Skeletal muscle tissue (tissue), 4 donors: Measurements from ENCODE around the gene SIK3. TPM values are rescaled to one million over a fixed set of nuclear protein-coding genes. Genes with fewer than 3 reads are reported as not detected.

Source experiments
- H3K27ac ChIP-seq: one replicate; pipeline ENCODE4 v1.7.0; 2013; ENCODE audit warnings: mild to moderate bottlenecking, low read depth, low read length, inconsistent platforms
- H3K27me3 ChIP-seq, 3 donors: one replicate each; pipeline ENCODE4 v1.7.0; 2013; ENCODE audit warnings: low read length in 3 of 3; ENCODE audit not compliant: control insufficient read depth in 3 of 3, insufficient read depth in 3 of 3
- H3K36me3 ChIP-seq, 3 donors: one replicate each; pipeline ENCODE4 v1.7.0; 2013; ENCODE audit warnings: low read length in 3 of 3; ENCODE audit not compliant: control insufficient read depth in 3 of 3, insufficient read depth in 3 of 3
- H3K4me1 ChIP-seq, 3 donors: one replicate each; pipeline ENCODE4 v1.7.0; 2013; ENCODE audit warnings: low read length in 3 of 3, mild to moderate bottlenecking in 3 of 3; ENCODE audit not compliant: control insufficient read depth in 3 of 3, insufficient read depth in 3 of 3
- H3K4me3 ChIP-seq, 3 donors: one replicate each; pipeline ENCODE4 v1.7.0; 2013; ENCODE audit warnings: low read length in 3 of 3
- H3K9ac ChIP-seq, 3 donors: one replicate each; pipeline ENCODE4 v1.7.0; 2013; ENCODE audit warnings: low read length in 3 of 3, mild to moderate bottlenecking in 3 of 3, moderate library complexity in 2 of 3, low read depth in 1 of 3
- H3K9me3 ChIP-seq, 3 donors: one replicate each; pipeline ENCODE4 v1.7.0; 2013; ENCODE audit warnings: low read length in 3 of 3; ENCODE audit not compliant: control insufficient read depth in 3 of 3
- total RNA-seq: library from RNA; depleted of rRNA; stranded (reverse); fragments of >200 nt; gene quantifications from one replicate; pipeline ENCODE4 v1.2.3, GENCODE V29; 2014
- donor health status: Osteomylitis.

Gene SIK3
- total RNA-seq, 1 donor from 2014 or later, result 21.4 TPM

GRCh38 chr11:116822575-116822974, 275.7 kb downstream of the SIK3 start:
- peaks cover 4 to 24% (median 9%) of the 10 kb centered on the region in 3 donors for H3K4me1 ChIP-seq
- H3K9me3 ChIP-seq, result no peaks in the 10 kb centered on the region
- H3K36me3 ChIP-seq, result no peaks in the 10 kb centered on the region
- peak overlapping the region in 2 of 3 donors; percentile 9 to 33 for H3K9ac ChIP-seq
- H3K27me3 ChIP-seq, result no peaks in the 10 kb centered on the region
- H3K4me3 ChIP-seq, result no peak overlapping the region
- peak overlapping the region; percentile 52 for H3K27ac ChIP-seq

- H3K9me3 ChIP-seq, result no peaks in the 10 kb centered on the region
Measured at GRCh38 chr11:116821050-116821918, 276.9 kb downstream of the SIK3 start.

GRCh38 chr11:116819049-116819448, 279.2 kb downstream of the SIK3 start:
- Histone ChIP-seq H3K4me3 (no peak overlapping the region), H3K9ac (no peak overlapping the region), H3K36me3 (no peaks in the 10 kb centered on the region), H3K4me1 (peaks cover 4 to 30% (median 16%) of the 10 kb centered on the region in 3 donors), H3K9me3 (no peaks in the 10 kb centered on the region), H3K27ac (no peak overlapping the region), H3K27me3 (no peaks in the 10 kb centered on the region)

More at GRCh38 chr11:116821050-116821918, 276.9 kb downstream of the SIK3 start:
- Histone ChIP-seq H3K27ac (no peak overlapping the region), H3K4me3 (no peak overlapping the region), H3K9ac (no peak overlapping the region), H3K27me3 (no peaks in the 10 kb centered on the region), H3K4me1 (peaks cover 4 to 24% (median 9%) of the 10 kb centered on the region in 3 donors), H3K36me3 (no peaks in the 10 kb centered on the region)

- H3K27me3 ChIP-seq, result no peaks in the 10 kb centered on the region
- no peak overlapping the region for H3K9ac ChIP-seq
- H3K36me3 ChIP-seq, result no peaks in the 10 kb centered on the region
- H3K27ac ChIP-seq, result peak overlapping the region; percentile 84
- peaks cover 0 to 11% (median 8%) of the 10 kb centered on the region in 3 donors for H3K4me1 ChIP-seq
- no peaks in the 10 kb centered on the region for H3K9me3 ChIP-seq
- no peak overlapping the region for H3K4me3 ChIP-seq
Measured at GRCh38 chr11:116814502-116814901, 283.7 kb downstream of the SIK3 start.

GRCh38 chr11:116813781-116814471, 284.3 kb downstream of the SIK3 start:
- Histone ChIP-seq H3K36me3 (no peaks in the 10 kb centered on the region), H3K9me3 (no peaks in the 10 kb centered on the region), H3K27me3 (no peaks in the 10 kb centered on the region), H3K4me3 (no peak overlapping the region), H3K9ac (no peak overlapping the region), H3K4me1 (peaks cover 0 to 11% (median 8%) of the 10 kb centered on the region in 3 donors), H3K27ac (peak overlapping the region; percentile 84)

- Histone ChIP-seq H3K4me3 (no peak overlapping the region), H3K9ac (no peak overlapping the region), H3K27ac (no peak overlapping the region), H3K4me1 (peaks cover 0 to 11% (median 8%) of the 10 kb centered on the region in 3 donors), H3K36me3 (no peaks in the 10 kb centered on the region), H3K27me3 (no peaks in the 10 kb centered on the region), H3K9me3 (no peaks in the 10 kb centered on the region)
Measured at GRCh38 chr11:116813170-116813569, 285.1 kb downstream of the SIK3 start.

GRCh38 chr11:116812109-116812508, 286.1 kb downstream of the SIK3 start:
- Histone ChIP-seq H3K27ac (no peak overlapping the region), H3K9ac (no peak overlapping the region), H3K27me3 (no peaks in the 10 kb centered on the region), H3K36me3 (no peaks in the 10 kb centered on the region), H3K4me3 (no peak overlapping the region), H3K4me1 (peaks cover 0 to 11% (median 8%) of the 10 kb centered on the region in 3 donors), H3K9me3 (no peaks in the 10 kb centered on the region)

- Histone ChIP-seq H3K27ac (no peak overlapping the region), H3K4me1 (peaks cover 0 to 11% (median 8%) of the 10 kb centered on the region in 3 donors), H3K27me3 (no peaks in the 10 kb centered on the region), H3K4me3 (no peak overlapping the region), H3K9me3 (no peaks in the 10 kb centered on the region), H3K36me3 (no peaks in the 10 kb centered on the region), H3K9ac (no peak overlapping the region)
Measured at GRCh38 chr11:116811194-116811593, 287.0 kb downstream of the SIK3 start.

GRCh38 chr11:116808262-116809175, 289.7 kb downstream of the SIK3 start:
- Histone ChIP-seq H3K36me3 (no peaks in the 10 kb centered on the region), H3K27me3 (no peaks in the 10 kb centered on the region), H3K9ac (no peak overlapping the region), H3K27ac (no peak overlapping the region), H3K4me1 (no peaks in the 10 kb centered on the region), H3K4me3 (no peak overlapping the region), H3K9me3 (no peaks in the 10 kb centered on the region)
